H9 (cell line): ENCODE data around the gene SMG7. TPM values are rescaled to one million over a fixed set of nuclear protein-coding genes. Genes with fewer than 3 reads are reported as not detected.
A peak's percentile ranks its signal among the peaks of the same experiment; 100 is the strongest.

ENCODE experiments used
- DNase-seq: peaks from one replicate; pipeline ENCODE4 v3.0.0-alpha.2; 2017
- H2AFZ ChIP-seq: one replicate; pipeline ENCODE4 v1.6.1; 2013; ENCODE audit warnings: mild to moderate bottlenecking, low read length, control low read depth, moderate library complexity
- H2AK5ac ChIP-seq: 2 replicates; pipeline ENCODE4 v1.6.1; 2013; ENCODE audit warnings: low read length, control low read depth, mixed read lengths; ENCODE audit not compliant: insufficient read length
- H2BK120ac ChIP-seq: one replicate; pipeline ENCODE4 v1.6.1; 2013; ENCODE audit warnings: low read depth, mild to moderate bottlenecking, low read length, control low read depth, inconsistent platforms; ENCODE audit not compliant: poor library complexity, severe bottlenecking
- H2BK12ac ChIP-seq: 2 replicates; pipeline ENCODE4 v1.6.1; 2013; ENCODE audit warnings: low read length, control low read depth, mixed read lengths, low read depth; ENCODE audit not compliant: insufficient read length
- H2BK15ac ChIP-seq: 2 replicates; pipeline ENCODE4 v1.6.1; 2013; ENCODE audit warnings: low read depth, low read length, control low read depth
- H2BK20ac ChIP-seq: one replicate; pipeline ENCODE4 v1.6.1; 2013; ENCODE audit warnings: low read depth, mild to moderate bottlenecking, low read length, control low read depth, inconsistent platforms; ENCODE audit not compliant: poor library complexity, severe bottlenecking
- H2BK5ac ChIP-seq: 2 replicates; pipeline ENCODE4 v1.6.1; 2013; ENCODE audit warnings: low read length, control low read depth, mixed read lengths; ENCODE audit not compliant: insufficient read length
- H3K14ac ChIP-seq: 2 replicates; pipeline ENCODE4 v1.6.1; 2013; ENCODE audit warnings: low read length, control low read depth; ENCODE audit not compliant: insufficient read depth
- H3K18ac ChIP-seq: 2 replicates; pipeline ENCODE4 v1.6.1; 2013; ENCODE audit warnings: low read depth, mild to moderate bottlenecking, mixed read lengths, low read length, control low read depth; ENCODE audit not compliant: insufficient read length
- H3K23ac ChIP-seq: 2 replicates; pipeline ENCODE4 v1.6.1; 2013; ENCODE audit warnings: low read length, control low read depth, mixed read lengths, low read depth; ENCODE audit not compliant: insufficient read length
- H3K23me2 ChIP-seq: 2 replicates; pipeline ENCODE4 v1.6.1; 2013; ENCODE audit warnings: low read depth, mild to moderate bottlenecking, mixed read lengths, low read length, control low read depth; ENCODE audit not compliant: insufficient read length, poor library complexity, severe bottlenecking
- H3K27ac ChIP-seq: 2 replicates; pipeline ENCODE4 v1.5.1; 2013; ENCODE audit warnings: low read length, control low read depth, mixed read lengths, low read depth; ENCODE audit not compliant: insufficient read length
- H3K27me3 ChIP-seq: 2 replicates; pipeline ENCODE4 v1.6.1; 2013; ENCODE audit warnings: low read length, control low read depth, inconsistent platforms; ENCODE audit not compliant: insufficient read depth
- H3K4ac ChIP-seq: 2 replicates; pipeline ENCODE4 v1.6.1; 2013; ENCODE audit warnings: low read depth, mild to moderate bottlenecking, control low read depth, inconsistent platforms, low read length, moderate library complexity
- H3K4me1 ChIP-seq: 2 replicates; pipeline ENCODE4 v1.6.1; 2013; ENCODE audit warnings: low read length, control low read depth, inconsistent platforms; ENCODE audit not compliant: insufficient read depth
- H3K4me2 ChIP-seq: 2 replicates; pipeline ENCODE4 v1.6.1; 2013; ENCODE audit warnings: low read length, control low read depth, mixed read lengths; ENCODE audit not compliant: insufficient read length, insufficient read depth
- H3K56ac ChIP-seq: 2 replicates; pipeline ENCODE4 v1.6.1; 2013; ENCODE audit warnings: low read depth, mild to moderate bottlenecking, mixed read lengths, low read length, control low read depth; ENCODE audit not compliant: insufficient read length
- H3K79me1 ChIP-seq: 2 replicates; pipeline ENCODE4 v1.6.1; 2013; ENCODE audit warnings: low read depth, mild to moderate bottlenecking, moderate library complexity, low read length, control low read depth, inconsistent platforms; ENCODE audit not compliant: insufficient read depth, poor library complexity, severe bottlenecking
- H3K79me2 ChIP-seq: 2 replicates; pipeline ENCODE4 v1.6.1; 2013; ENCODE audit warnings: low read length, control low read depth, inconsistent platforms; ENCODE audit not compliant: insufficient read depth
- H3K9ac ChIP-seq: 2 replicates; pipeline ENCODE4 v1.6.1; 2013; ENCODE audit warnings: low read length, control low read depth, mixed read lengths; ENCODE audit not compliant: insufficient read length; ENCODE audit errors: extremely low read depth
- H3K9me3 ChIP-seq: one replicate; pipeline ENCODE4 v1.6.1; 2013; ENCODE audit warnings: low read depth, low read length, inconsistent platforms; ENCODE audit not compliant: control insufficient read depth
- H3T11ph ChIP-seq: one replicate; pipeline ENCODE4 v1.6.1; 2013; ENCODE audit warnings: mild to moderate bottlenecking, low read length, control low read depth, inconsistent platforms
- H4K20me1 ChIP-seq: one replicate; pipeline ENCODE4 v1.6.1; 2013; ENCODE audit not compliant: control insufficient read depth, insufficient read length, insufficient read depth
- H4K5ac ChIP-seq: 2 replicates; pipeline ENCODE4 v1.6.1; 2013; ENCODE audit warnings: low read depth, mild to moderate bottlenecking, mixed read lengths, low read length, control low read depth; ENCODE audit not compliant: insufficient read length
- H4K8ac ChIP-seq: replicated peaks from 2 replicates; pipeline ENCODE4 v1.6.1; 2013; ENCODE audit warnings: low read length, control low read depth, mixed read lengths, low read depth; ENCODE audit not compliant: insufficient read length
- H4K91ac ChIP-seq: 2 replicates; pipeline ENCODE4 v1.6.1; 2013; ENCODE audit warnings: low read depth, mild to moderate bottlenecking, moderate library complexity, mixed read lengths, low read length, control low read depth; ENCODE audit not compliant: insufficient read length
- H3K27ac Mint-ChIP-seq, 3 experiments: 2 replicates in 2 of 3; 3 replicates in 1 of 3; pipeline ENCODE4 v1.8.0; 2020 to 2021; ENCODE audit warnings: mixed read lengths in 3 of 3, mild to moderate bottlenecking in 1 of 3, moderate library complexity in 1 of 3
- H3K27me3 Mint-ChIP-seq: 2 replicates; pipeline ENCODE4 v1.8.0; 2021; ENCODE audit warnings: low read depth, mild to moderate bottlenecking, moderate library complexity, mixed read lengths
- H3K36me3 Mint-ChIP-seq, 3 experiments: 2 replicates in 2 of 3; 3 replicates in 1 of 3; pipeline ENCODE4 v1.8.0; 2020 to 2021; ENCODE audit warnings: low read depth in 3 of 3, mixed read lengths in 3 of 3; ENCODE audit not compliant: insufficient read depth in 1 of 3
- H3K4me1 Mint-ChIP-seq, 2 experiments: 2 replicates each; pipeline ENCODE4 v1.8.0; 2020; ENCODE audit warnings: mixed read lengths in 2 of 2
- H3K4me3 Mint-ChIP-seq, 2 experiments: 2 replicates in 1 of 2; 3 replicates in 1 of 2; pipeline ENCODE4 v1.8.0; 2020 to 2021; ENCODE audit warnings: mild to moderate bottlenecking in 2 of 2, mixed read lengths in 2 of 2, moderate library complexity in 1 of 2
- H3K9me3 Mint-ChIP-seq, 2 experiments: 2 replicates in 1 of 2; 3 replicates in 1 of 2; pipeline ENCODE4 v1.8.0; 2020; ENCODE audit warnings: mild to moderate bottlenecking in 2 of 2, mixed read lengths in 2 of 2, moderate library complexity in 1 of 2
- WGBS: extraction: QIAGEN DNeasy Blood & Tissue Kit; methylation state at CpG from one replicate; pipeline ENCODE4 v1.1.7; 2013; ENCODE audit warnings: missing lambda C conversion rate, low lambda C conversion rate, mixed read lengths; ENCODE audit not compliant: insufficient read length; ENCODE audit errors: extremely low coverage; 5-methylcytosine and 5-hydroxymethylcytosine counted together
- total RNA-seq: library from RNA; stranded (reverse); gene quantifications from 2 replicates; pipeline ENCODE4 v1.2.1, GENCODE V29; 2021
- TF ChIP-seq, protein P1 (sequence below): fragments of 200-600 bp; sonication (generic); conservative IDR thresholded peaks from 3 replicates; pipeline ENCODE4 v1.8.0; 2021; ENCODE audit warnings: antibody characterized with exemption, mild to moderate bottlenecking

The SMG7 gene
- total RNA-seq, 1 experiment from 2014 or later, result 77.0 TPM

DNA sequence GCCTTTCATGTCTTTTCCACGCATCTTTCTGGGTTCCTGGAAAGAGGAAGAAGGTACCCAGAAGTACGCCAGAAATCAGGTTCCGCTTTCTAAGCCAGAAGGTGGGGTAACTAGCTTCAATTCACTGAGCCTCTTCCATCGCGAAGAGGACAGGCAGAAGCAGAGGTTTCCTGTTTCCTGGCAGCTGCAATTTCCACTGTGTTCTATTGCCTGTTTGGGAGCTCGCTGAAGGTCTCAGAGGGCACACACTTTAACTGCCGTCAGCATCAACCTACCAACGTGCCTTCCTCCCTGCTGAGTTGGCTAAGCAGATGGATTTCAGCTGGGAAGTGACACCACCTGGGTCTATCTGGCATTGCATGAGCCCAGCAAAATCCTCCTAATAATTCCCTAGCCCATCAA lies 108.0 kb downstream of the SMG7 start:
- H3K27me3 Mint-ChIP-seq, result no peaks in the 10 kb centered on the region; the same call in 1 of the 2 replicates
- Histone ChIP-seq H4K5ac (no peak overlapping the region), H3K4ac (no peak overlapping the region), H4K8ac (no peak overlapping the region), H3K23ac (no peak overlapping the region), H2BK12ac (no peak overlapping the region), H3T11ph (no peak overlapping the region), H2BK20ac (no peak overlapping the region), H3K79me1 (no peaks in the 10 kb centered on the region), H3K27ac (no peak overlapping the region), H3K27me3 (no peaks in the 10 kb centered on the region), H2BK5ac (no peak overlapping the region), H3K79me2 (no peaks in the 10 kb centered on the region), H3K9ac (no peak overlapping the region), H2BK15ac (no peak overlapping the region), H3K14ac (no peak overlapping the region), H3K4me2 (no peak overlapping the region), H3K9me3 (no peaks in the 10 kb centered on the region), H2AK5ac (no peak overlapping the region), H3K18ac (no peak overlapping the region), H2AFZ (peak overlapping the region; percentile 65), H3K23me2 (no peaks in the 10 kb centered on the region), H4K91ac (no peak overlapping the region), H4K20me1 (no peaks in the 10 kb centered on the region), H3K56ac (no peak overlapping the region), H3K4me1 (no peaks in the 10 kb centered on the region; the same call in 1 of the 2 replicates), H2BK120ac (no peak overlapping the region)
- no peak overlapping the region; a peak in 1 of 5 replicates for H3K4me3 Mint-ChIP-seq
- TF ChIP-seq, protein P1, sequence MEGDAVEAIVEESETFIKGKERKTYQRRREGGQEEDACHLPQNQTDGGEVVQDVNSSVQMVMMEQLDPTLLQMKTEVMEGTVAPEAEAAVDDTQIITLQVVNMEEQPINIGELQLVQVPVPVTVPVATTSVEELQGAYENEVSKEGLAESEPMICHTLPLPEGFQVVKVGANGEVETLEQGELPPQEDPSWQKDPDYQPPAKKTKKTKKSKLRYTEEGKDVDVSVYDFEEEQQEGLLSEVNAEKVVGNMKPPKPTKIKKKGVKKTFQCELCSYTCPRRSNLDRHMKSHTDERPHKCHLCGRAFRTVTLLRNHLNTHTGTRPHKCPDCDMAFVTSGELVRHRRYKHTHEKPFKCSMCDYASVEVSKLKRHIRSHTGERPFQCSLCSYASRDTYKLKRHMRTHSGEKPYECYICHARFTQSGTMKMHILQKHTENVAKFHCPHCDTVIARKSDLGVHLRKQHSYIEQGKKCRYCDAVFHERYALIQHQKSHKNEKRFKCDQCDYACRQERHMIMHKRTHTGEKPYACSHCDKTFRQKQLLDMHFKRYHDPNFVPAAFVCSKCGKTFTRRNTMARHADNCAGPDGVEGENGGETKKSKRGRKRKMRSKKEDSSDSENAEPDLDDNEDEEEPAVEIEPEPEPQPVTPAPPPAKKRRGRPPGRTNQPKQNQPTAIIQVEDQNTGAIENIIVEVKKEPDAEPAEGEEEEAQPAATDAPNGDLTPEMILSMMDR, result peak; percentile 62
- peak; percentile 82 for DNase-seq
- H3K27ac Mint-ChIP-seq, result peak overlapping the region in 1 of 3 experiments; percentile 95; a peak in 2 of 7 replicates
- WGBS, result no CpG with 5 or more reads among the region's 8 CpGs
- H3K4me1 Mint-ChIP-seq, result peaks cover 7 to 11% of the 10 kb centered on the region in 2 experiments
- no peaks in the 10 kb centered on the region; a peak in 1 of 5 replicates for H3K9me3 Mint-ChIP-seq
- no peaks in the 10 kb centered on the region for H3K36me3 Mint-ChIP-seq
